ENCODE results near the gene PCDH9.

PCDH9 gene

DNA sequence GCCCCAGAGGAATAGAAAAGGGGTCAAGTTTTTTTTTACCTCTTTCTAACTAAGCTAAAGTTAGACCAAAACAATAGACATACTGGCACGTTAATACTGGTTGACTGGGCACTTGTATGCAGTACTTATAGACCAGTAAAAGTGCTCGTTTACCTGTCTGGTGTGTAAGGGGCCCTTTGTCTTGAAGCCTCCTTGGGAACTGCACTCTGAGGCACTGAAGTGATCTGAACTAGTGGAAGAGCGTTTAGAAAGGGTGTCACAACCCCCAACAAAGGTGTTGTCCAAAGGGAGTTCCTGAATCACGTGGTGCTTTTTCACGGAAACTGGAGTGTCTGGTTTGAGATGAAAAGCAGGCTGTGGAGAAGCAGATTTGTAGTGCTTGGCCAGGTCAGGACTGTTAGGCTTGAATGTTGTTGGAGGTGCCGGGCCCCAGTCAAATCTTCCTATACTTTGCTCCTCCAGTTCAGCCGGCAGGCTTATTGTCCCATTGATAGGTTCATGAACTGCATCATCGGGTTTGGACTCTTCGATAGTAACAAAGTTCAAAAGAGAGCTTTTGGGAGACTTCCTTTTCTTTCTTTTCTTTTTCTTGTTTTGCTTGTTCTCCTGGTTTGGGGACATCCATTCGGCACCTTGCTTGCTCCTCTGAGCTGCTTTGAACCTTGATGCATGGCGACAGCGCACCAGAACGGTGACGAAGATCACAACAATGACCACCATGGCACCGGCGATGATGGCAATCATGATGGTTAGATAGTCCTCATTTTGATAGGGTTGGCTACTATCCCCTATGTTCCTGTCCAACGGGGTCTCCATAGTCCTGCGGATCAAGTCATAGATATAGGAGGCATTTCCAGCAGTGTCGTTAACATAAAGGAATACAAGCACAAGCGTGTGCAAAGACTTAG, 4.6 kb downstream of the PCDH9 start:
- FAIRE-seq (no peak), DNase-seq (ENCODE audit: low spot score) (no peak)

GRCh38 chr13:67224148-67224846, 5.8 kb downstream of the PCDH9 start:
- peak; percentile 49 for FAIRE-seq
- DNase-seq (ENCODE audit: low spot score): peak; percentile 61

- FAIRE-seq: no peak
Measured at GRCh38 chr13:67223742-67224141, 6.4 kb downstream of the PCDH9 start.

DNA sequence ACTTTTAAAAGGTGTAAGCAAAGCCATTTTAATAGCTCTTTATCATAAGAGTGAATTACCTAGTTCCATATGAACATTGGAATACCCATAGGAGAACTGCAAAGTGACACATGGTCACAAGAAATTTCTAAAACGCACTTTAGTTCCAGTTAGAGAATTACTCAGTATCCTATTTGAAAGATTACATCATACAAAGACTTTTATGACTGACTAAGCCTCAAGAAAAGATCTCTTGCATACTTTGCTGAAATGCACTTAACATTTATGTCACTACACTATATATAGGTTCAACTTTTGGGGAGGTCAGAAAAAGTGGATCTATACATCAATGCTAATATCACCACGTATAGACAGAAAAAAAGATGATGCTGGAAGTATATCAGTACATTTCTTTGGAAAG, 7.1 kb downstream of the PCDH9 start:
- DNase-seq (ENCODE audit: low spot score) (no peak), FAIRE-seq (no peak)

More at GRCh38 chr13:67223742-67224141, 6.4 kb downstream of the PCDH9 start:
- no peak for DNase-seq (ENCODE audit: low spot score)

- no peak for FAIRE-seq
- no peak for DNase-seq (ENCODE audit: low spot score)
Measured at GRCh38 chr13:67221630-67222226, 8.4 kb downstream of the PCDH9 start.

- no peak for FAIRE-seq
Measured at GRCh38 chr13:67219113-67219512, 11.0 kb downstream of the PCDH9 start.

DNA sequence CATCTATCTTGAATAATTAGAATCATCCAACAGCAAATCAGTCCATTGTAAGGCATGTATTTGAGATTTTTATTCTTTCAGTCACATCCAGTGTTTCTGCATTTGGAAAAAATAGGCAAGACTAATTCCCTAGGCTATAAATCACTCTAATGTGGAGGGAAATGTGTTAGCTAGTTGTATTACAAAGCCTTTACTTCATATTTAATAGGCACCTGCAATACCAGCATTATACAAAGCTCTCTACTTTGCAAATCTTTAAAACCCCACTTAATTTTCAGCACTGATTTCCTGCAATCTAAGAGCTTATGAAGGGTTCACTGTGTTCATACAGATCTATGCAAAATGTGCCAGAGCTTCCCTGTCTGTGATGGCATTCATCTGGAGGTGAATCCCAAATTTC, 12.3 kb downstream of the PCDH9 start:
- no peak for FAIRE-seq
- no peak for DNase-seq (ENCODE audit: low spot score)

More at GRCh38 chr13:67219113-67219512, 11.0 kb downstream of the PCDH9 start:
- DNase-seq (ENCODE audit: low spot score): no peak

GRCh38 chr13:67216864-67217263, 13.3 kb downstream of the PCDH9 start:
- FAIRE-seq: no peak
- no peak for DNase-seq (ENCODE audit: low spot score)

GRCh38 chr13:67210208-67210607, 19.9 kb downstream of the PCDH9 start:
- DNase-seq (ENCODE audit: low spot score) (no peak), FAIRE-seq (no peak)

DNA sequence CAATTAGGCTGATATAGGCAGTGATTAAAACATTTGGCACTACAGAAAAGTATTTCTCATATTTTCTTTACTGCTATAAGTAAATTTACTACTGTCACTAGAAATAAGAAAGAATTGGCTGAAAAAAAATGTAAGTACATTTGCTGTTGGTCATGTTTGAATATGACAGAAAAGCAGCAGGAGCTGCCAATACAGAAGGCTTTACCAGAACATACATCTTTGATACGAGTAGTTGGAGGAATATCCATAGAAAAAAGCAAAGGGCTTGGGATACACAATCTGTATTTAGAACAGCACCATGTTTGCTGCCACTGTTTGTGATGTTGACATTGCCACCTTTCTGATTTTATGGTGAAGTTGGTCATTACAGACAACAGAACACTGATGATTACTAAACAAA, 21.6 kb downstream of the PCDH9 start:
- no peak for FAIRE-seq
- DNase-seq (ENCODE audit: low spot score): no peak

DNA sequence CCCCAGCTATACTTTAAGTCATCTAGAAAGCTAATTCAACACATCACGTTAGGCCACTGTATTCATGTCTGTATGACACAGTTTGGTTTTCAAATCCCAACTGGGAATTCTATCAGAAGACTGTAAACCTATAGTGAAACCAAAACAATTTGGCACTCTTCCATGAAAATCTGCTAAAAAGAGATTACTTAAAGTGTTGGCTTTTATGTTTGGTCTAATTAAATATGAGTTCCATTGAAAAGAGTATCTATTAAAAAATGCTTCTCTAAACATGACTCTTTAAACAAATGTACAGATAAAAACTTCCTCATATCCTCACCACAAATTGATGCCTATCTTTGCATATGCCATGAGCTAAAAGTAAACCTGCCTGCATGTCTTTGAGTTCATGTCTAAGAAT, 25.4 kb downstream of the PCDH9 start:
- DNase-seq (ENCODE audit: low spot score): no peak

DNA sequence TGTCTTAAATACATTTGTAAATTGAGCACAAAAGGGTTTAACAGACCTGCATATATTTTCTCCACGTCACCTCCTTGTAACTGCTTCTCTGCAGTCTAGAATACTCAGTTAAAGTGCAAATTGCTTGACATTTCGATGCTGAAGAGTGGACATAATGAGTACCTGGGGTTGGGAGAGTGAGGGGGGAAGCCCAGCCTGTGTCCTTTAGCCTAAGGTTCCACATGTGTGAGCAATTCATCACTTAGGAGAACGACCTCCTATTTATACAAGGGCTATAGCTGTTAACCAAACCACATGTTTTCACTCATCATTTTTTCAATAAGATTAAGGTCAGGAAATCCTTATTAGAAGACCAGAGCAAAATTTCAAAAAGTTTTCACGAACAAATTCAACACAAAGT, 29.5 kb downstream of the PCDH9 start:
- no peak for FAIRE-seq
- DNase-seq (ENCODE audit: low spot score): no peak

More for the DNA sequence above, 25.4 kb downstream of the PCDH9 start:
- no peak for FAIRE-seq

DNA sequence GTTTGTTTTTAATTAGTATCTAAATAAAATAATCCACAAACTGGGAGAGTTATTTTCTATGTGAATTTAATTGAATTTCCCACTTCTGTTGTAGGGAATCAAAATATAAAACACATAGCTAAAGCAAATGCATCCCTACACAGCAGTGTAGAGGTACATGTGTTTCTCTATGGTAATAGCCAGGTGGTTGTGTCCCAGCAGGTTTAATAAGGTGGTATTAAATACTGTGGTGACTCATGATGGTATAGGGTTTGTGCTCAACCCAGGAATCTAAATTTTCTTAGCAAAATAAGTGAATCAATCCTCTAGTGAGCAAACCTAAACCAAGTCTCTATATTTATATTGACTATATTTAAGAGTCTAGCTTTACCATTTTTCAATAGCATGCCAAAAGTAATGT, 30.0 kb downstream of the PCDH9 start:
- FAIRE-seq (no peak), DNase-seq (ENCODE audit: low spot score) (no peak)

DNA sequence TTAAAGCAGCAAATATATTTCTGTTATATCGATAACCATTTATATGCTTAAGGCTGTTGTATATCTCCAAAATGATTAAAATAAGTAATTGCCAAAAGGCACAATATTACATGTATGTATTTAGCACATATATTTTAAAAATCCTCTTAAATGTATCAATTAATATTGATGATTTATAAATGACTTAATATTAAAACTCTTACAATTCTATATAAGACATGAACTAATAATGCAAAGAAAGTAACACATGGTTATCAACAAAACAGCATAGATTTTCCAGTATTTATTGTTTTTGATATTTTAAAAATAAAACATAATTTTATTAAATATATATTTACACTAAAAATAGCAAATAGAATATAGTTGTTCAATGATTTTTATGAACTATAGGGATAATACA, 32.4 kb downstream of the PCDH9 start:
- peak; percentile 52 for FAIRE-seq
- no peak for DNase-seq (ENCODE audit: low spot score)

GRCh38 chr13:67193979-67194378, 36.2 kb downstream of the PCDH9 start:
- FAIRE-seq: no peak

DNA sequence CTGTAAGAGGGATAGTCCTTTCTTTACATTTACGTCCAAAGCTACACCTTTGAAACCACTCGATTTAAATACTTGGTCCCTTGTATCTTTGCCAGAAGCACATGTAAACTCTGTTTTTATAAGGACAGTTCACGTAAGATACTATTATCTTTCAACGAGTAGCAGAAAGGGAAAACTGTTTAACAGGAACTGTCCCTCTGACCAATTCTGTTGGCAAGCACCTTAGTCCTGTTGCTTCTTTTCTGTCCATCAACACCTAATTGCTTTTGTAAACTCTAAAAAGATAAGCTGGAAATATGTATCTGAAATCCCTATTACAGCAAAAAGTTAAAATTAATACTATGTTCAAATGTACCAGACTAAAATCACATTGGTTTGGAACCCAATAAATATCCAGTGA, 37.4 kb downstream of the PCDH9 start:
- no peak for FAIRE-seq

More at GRCh38 chr13:67193979-67194378, 36.2 kb downstream of the PCDH9 start:
- DNase-seq (ENCODE audit: low spot score): no peak

DNA sequence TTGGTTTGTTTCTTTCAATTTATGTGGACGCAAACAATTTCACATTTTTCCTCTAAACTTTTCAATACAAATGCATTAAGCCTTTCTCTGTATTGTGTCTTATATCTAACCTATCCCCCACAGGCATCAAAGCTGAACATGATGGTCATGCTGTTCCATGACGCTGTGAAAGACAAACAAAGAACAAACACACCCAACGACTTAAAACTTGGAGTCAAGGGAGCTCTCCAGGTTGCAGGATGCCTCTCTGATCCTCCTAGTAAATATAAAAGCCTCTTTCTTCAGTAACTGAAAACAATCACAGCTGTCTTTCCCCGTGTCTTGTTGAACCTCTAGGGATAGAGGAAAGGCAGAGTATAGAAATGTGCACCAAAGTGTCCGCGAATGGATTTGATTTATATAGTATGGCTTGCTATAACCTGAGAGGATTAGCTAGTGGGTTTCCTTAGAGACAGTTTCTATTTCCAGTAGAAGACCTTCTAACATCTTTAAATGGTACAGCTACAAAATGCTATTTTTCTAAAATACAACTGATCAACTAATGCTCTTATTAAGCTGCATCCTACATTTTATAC, 43.1 kb downstream of the PCDH9 start:
- no peak for DNase-seq (ENCODE audit: low spot score)
- no peak for FAIRE-seq

More for the DNA sequence above, 37.4 kb downstream of the PCDH9 start:
- DNase-seq (ENCODE audit: low spot score): no peak

- FAIRE-seq (no peak), DNase-seq (ENCODE audit: low spot score) (no peak)
Measured at GRCh38 chr13:67184247-67184646, 45.9 kb downstream of the PCDH9 start.

- DNase-seq (ENCODE audit: low spot score) (no peak), FAIRE-seq (no peak)
Measured at GRCh38 chr13:67183151-67183550, 47.0 kb downstream of the PCDH9 start.

- DNase-seq (ENCODE audit: low spot score): no peak
- no peak for FAIRE-seq
Measured at GRCh38 chr13:67175836-67176459, 54.2 kb downstream of the PCDH9 start.

DNA sequence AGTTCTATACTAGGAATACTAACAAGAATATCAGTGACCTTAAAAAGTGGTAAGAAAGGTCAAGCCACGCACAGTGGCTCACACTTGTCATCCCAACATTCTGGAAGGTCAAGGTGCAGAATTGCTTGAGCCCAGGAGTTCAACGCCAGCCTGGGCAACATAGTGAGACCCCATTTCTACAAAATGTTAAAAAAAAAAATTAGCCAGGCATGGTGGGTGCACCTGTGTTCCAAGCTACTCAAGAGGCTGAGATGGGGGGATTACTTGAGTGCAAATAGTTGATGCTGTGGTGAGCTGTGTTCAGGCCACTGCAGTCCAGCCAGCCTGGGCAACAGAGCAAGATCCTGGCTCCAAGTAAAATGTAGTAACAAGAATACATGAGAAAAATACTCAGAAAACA, 61.8 kb downstream of the PCDH9 start:
- FAIRE-seq: no peak
- no peak for DNase-seq (ENCODE audit: low spot score)

Measured in RCC 7860 (cell line).